ENCODE measurements around the gene DNAH11.
"Not testable (repeated sequence)": the region's sequence is repeated elsewhere in the genome, so short reads cannot be mapped to it uniquely, and the experiment has no call there.

DNAH11 gene

GRCh38 chr7:21927693-21928092, 384.9 kb downstream of the DNAH11 start:
- no peak for DNase-seq (ENCODE audit: low spot score)
- no peak for TF ChIP-seq CTCF (IDR thresholded peaks at IDR 0.05)
- Histone ChIP-seq H3K27ac (no peak overlapping the region), H3K4me3 (no peak overlapping the region)

- not testable (repeated sequence) for DNase-seq (ENCODE audit: low spot score); H3K4me3 ChIP-seq
Measured at GRCh38 chr7:21933293-21933692, 390.5 kb downstream of the DNAH11 start.

GRCh38 chr7:21934808-21935207, 392.0 kb downstream of the DNAH11 start:
- no peak for DNase-seq (ENCODE audit: low spot score)
- Histone ChIP-seq H3K27ac (no peak overlapping the region), H3K4me3 (no peak overlapping the region)
- no peak for TF ChIP-seq CTCF (IDR thresholded peaks at IDR 0.05)

More at GRCh38 chr7:21933293-21933692, 390.5 kb downstream of the DNAH11 start:
- H3K27ac ChIP-seq = not testable (repeated sequence)

GRCh38 chr7:21938463-21938862, 395.6 kb downstream of the DNAH11 start:
- DNase-seq (ENCODE audit: low spot score) = no peak
- no peak for TF ChIP-seq CTCF (IDR thresholded peaks at IDR 0.05)
- Histone ChIP-seq H3K27ac (no peak overlapping the region), H3K4me3 (no peak overlapping the region)

- Histone ChIP-seq H3K4me3 (no peak overlapping the region), H3K27ac (no peak overlapping the region)
- DNase-seq (ENCODE audit: low spot score) = no peak
- no peak for TF ChIP-seq CTCF (IDR thresholded peaks at IDR 0.05)
Measured at GRCh38 chr7:21939136-21939857, 396.5 kb downstream of the DNAH11 start.

GRCh38 chr7:21939858-21940372, 397.1 kb downstream of the DNAH11 start:
- DNase-seq (ENCODE audit: low spot score) = no peak
- Histone ChIP-seq H3K4me3 (no peak overlapping the region), H3K27ac (no peak overlapping the region)
- no peak for TF ChIP-seq CTCF (IDR thresholded peaks at IDR 0.05)

- no peak for TF ChIP-seq CTCF (IDR thresholded peaks at IDR 0.05)
- no peak for DNase-seq (ENCODE audit: low spot score)
- H3K4me3 ChIP-seq = no peak overlapping the region
- no peak overlapping the region for H3K27ac ChIP-seq
Measured at GRCh38 chr7:21941611-21942141, 398.8 kb downstream of the DNAH11 start.
